ENCODE measurements around the gene JOSD1. TPM values are rescaled to one million over a fixed set of nuclear protein-coding genes. Genes with fewer than 3 reads are reported as not detected.
"Not testable (repeated sequence)": the region's sequence is repeated elsewhere in the genome, so short reads cannot be mapped to it uniquely, and the experiment has no call there.

The JOSD1 gene
- total RNA-seq, 1 donor from 2014 or later, result 39.7 TPM

- DNase-seq (ENCODE audit: low spot score), result no peak
These were observed 15.8 kb downstream of the JOSD1 start for GRCh38 chr22:38684895-38685294.

DNA sequence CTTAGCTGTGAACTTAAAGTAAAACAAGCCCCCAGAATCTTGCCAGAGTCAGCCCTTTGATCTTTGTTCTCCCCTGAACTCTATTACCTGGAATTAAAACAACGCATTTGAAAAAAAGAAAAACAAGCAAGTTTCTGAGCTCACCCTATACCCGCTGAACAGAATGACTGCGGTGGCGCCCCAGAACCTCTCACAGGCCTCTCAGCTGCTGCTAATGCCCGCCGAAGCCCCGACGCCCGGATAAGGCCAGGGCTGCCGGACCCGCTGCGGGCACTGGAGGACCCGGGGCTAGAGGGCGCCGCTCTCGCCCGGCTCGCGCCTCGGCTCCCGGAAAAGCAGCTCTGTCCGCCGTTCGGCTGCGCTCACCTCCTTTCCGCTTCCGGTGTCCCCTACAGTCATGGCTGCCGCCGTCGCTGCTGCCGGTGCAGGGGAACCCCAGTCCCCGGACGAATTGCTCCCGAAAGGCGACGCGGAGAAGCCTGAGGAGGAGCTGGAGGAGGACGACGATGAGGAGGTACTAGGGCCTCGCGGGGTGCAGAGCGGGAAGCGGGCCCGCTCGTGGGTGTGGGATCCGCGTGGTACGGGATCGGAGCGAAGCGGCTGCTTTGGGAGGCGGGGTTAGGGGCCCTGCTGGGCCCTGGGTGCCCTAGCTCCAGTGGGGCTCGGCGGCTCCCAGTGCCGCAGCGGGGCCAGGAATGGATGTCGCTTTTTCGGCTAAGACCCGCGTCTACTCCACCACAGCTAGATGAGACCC lies 19.0 kb downstream of the JOSD1 start, which contains the start of gene TOMM22:
Gene TOMM22 (plus strand): TSS at position 376 of the 754 bp plus-strand sequence. CDS start 22 bp downstream, at position 398.
- peak; percentile 84 for DNase-seq (ENCODE audit: low spot score)

- DNase-seq (ENCODE audit: low spot score), result no peak
These were observed 24.9 kb downstream of the JOSD1 start for GRCh38 chr22:38675833-38676232.

GRCh38 chr22:38674888-38675287 lies 25.9 kb downstream of the JOSD1 start:
- no peak for DNase-seq (ENCODE audit: low spot score)

DNA sequence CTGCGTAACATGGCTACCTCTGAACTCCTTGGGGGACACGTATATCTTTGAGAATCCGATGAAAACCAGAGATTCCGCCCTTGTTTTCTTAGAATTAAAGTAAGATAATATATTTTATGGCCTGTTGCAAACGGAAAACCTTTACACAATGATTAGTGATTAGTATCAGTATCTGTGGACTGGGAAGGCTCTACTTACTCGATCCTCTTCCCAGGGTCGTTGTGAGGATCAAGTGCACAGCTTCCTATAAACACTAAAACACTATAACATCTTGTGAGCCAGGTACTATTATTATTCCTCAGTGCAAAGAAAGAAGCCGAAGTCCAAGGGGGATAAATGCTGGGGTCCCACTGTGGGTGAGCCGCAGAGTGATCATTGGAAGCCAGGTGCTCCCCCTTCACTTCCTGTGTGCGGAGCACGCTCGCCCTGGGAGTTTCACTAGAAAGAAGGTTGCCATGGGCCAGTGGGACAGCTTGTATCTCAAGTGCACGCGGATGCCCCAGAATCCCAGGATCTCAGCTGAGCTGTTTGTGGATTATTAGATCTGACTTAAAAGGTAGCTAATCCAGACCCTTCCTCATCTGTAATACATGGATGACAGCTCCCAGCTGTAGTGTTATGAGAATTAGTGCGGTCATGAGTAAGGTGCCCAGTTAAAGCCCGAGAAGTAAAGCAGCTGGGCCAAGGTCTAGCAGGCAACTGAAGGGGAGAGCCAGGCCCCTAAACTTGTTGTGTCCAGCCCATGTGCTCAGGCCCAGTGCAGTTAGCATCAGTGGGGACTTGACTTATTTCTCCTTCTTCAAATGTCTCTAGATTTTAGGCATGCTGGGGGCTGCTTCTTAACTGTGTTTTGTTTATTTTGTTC lies 43.5 kb downstream of the JOSD1 start:
- no peak for DNase-seq (ENCODE audit: low spot score)

- DNase-seq (ENCODE audit: low spot score), result peak; percentile 88
These were observed 44.3 kb downstream of the JOSD1 start, which contains the start of the genes CBY1 and FAM227A for GRCh38 chr22:38656256-38657044. Gene CBY1 (plus strand): TSS chr22:38656638. CDS start chr22:38668055, 11,417 bp downstream. Gene FAM227A (minus strand): TSS chr22:38656392. CDS start chr22:38650168, 6,224 bp downstream.

- DNase-seq (ENCODE audit: low spot score), result no peak
These were observed 45.1 kb downstream of the JOSD1 start for GRCh38 chr22:38655519-38656255.

DNA sequence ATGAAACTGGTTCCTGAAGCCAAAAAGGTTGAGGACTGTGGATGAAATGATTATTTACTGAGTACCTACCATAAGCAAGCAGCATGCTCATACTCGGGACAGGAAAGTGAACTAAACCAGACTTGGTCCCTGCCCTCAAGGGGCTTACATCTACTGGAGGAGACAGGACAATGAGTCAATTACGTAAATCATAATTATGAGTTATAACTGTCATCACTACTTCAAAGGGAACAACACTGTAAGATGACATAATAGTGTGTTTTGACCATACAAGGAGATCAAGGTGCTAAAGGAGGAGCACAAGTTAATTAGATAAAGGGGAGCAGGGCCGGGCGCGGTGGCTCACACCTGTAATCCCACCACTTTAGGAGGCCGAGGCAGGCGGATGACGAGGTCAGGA lies 47.0 kb downstream of the JOSD1 start:
- DNase-seq (ENCODE audit: low spot score), result no peak

GRCh38 chr22:38652859-38653258 lies 47.9 kb downstream of the JOSD1 start:
- DNase-seq (ENCODE audit: low spot score), result no peak

DNA sequence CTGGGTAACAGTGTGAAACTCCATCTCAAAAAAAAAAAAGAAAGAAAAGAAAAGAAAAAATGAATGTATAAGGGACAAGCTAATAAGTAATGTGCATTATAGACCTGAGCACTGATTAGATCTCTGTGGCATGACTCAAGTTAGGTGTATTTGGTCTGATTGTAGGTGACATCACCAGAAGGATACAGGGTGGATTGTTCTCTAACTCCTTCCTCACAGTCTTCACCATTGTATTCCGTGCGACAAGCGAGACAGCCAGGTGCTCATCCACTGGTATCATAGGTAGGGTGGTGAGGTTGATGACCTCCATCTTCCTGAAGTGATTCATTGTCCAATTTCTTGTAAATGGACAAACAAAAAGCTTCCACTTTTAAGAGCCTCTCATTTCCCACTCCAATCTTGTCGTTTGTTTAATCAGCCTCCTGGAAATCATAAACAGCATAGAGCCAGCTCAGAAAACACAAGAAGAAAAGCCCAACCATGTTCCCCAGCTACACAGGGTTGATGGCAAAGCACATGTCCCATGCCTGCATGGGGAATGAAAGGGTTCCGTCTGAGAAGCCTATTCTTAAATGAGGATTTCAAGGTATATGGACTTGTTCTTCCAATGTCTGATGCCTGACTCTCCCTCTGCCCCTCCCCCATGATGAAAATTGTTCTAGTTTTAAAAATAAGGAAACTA lies 50.8 kb downstream of the JOSD1 start:
- DNase-seq (ENCODE audit: low spot score), result no peak

GRCh38 chr22:38645430-38645829 lies 55.3 kb downstream of the JOSD1 start:
- DNase-seq (ENCODE audit: low spot score), result peak; percentile 46

DNA sequence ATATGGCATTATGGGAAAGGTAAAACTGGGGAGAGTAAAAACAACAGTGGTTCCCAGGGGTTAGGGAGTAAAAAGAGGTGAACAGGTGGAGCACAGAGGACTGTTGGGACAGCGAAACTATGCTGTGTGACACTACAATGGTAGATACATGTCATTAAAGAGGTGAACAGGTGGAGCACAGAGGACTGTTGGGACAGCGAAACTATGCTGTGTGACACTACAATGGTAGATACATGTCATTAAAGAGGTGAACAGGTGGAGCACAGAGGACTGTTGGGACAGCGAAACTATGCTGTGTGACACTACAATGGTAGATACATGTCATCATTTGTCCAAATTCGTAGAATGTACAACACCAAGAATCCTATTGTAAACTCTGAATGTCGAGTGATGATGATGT lies 56.5 kb downstream of the JOSD1 start:
- DNase-seq (ENCODE audit: low spot score), result not testable (repeated sequence)

GRCh38 chr22:38641476-38642040 lies 59.2 kb downstream of the JOSD1 start:
- no peak for DNase-seq (ENCODE audit: low spot score)

- DNase-seq (ENCODE audit: low spot score), result no peak
These were observed 62.0 kb downstream of the JOSD1 start for GRCh38 chr22:38638728-38639127.

GRCh38 chr22:38638216-38638615 lies 62.5 kb downstream of the JOSD1 start:
- no peak for DNase-seq (ENCODE audit: low spot score)

Other genes with a start within 250 kb of the JOSD1 start
- gene KCNJ4, start 245.7 kb downstream of the JOSD1 start, total RNA-seq, result not detected
- 7.5 TPM for gene KDELR3, start 232.8 kb downstream of the JOSD1 start, total RNA-seq
- 593 TPM for gene DDX17, start 194.6 kb downstream of the JOSD1 start, total RNA-seq
- 2.2 TPM for gene DMC1, start 130.8 kb downstream of the JOSD1 start, total RNA-seq
- gene FAM227A, start 44.6 kb downstream of the JOSD1 start, total RNA-seq, result 6.1 TPM
- gene CBY1, start 44.3 kb downstream of the JOSD1 start, total RNA-seq, result 47.0 TPM
- gene TOMM22, start 19.0 kb downstream of the JOSD1 start, total RNA-seq, result 76.8 TPM
- 72.0 TPM for gene GTPBP1, start 5.0 kb upstream of the JOSD1 start, total RNA-seq
- 186 TPM for gene SUN2, start 55.1 kb upstream of the JOSD1 start, total RNA-seq
- 27.3 TPM for gene DNAL4, start 93.2 kb upstream of the JOSD1 start, total RNA-seq
- 27.0 TPM for gene NPTXR, start 143.1 kb upstream of the JOSD1 start, total RNA-seq
- gene CBX6, start 171.3 kb upstream of the JOSD1 start, total RNA-seq, result 93.8 TPM

Data from ureter (tissue), 1 donor.